HK-2 (cell line): ENCODE results near the gene RTF1.
"Not testable (repeated sequence)": the region's sequence is repeated elsewhere in the genome, so short reads cannot be mapped to it uniquely, and the experiment has no call there.

ENCODE experiments used
- DNase-seq: peaks from one replicate; pipeline ENCODE4 v3.0.0-alpha.2; 2018; ENCODE audit not compliant: unreplicated experiment

The RTF1 gene

GRCh38 chr15:41437448-41437847, 20.6 kb downstream of the RTF1 start:
- no peak for DNase-seq

GRCh38 chr15:41438206-41438605, 21.3 kb downstream of the RTF1 start:
- DNase-seq: no peak

- not testable (repeated sequence) for DNase-seq
Measured at GRCh38 chr15:41438745-41439144, 21.9 kb downstream of the RTF1 start.

GRCh38 chr15:41443275-41443674, 26.4 kb downstream of the RTF1 start:
- DNase-seq: no peak

GRCh38 chr15:41445399-41445798, 28.5 kb downstream of the RTF1 start:
- DNase-seq: no peak

- DNase-seq: no peak
Measured at GRCh38 chr15:41462084-41462795, 45.3 kb downstream of the RTF1 start.

GRCh38 chr15:41464889-41465580, 48.1 kb downstream of the RTF1 start:
- no peak for DNase-seq

- DNase-seq: no peak
Measured at GRCh38 chr15:41465822-41466421, 49.0 kb downstream of the RTF1 start.

GRCh38 chr15:41466711-41467110, 49.8 kb downstream of the RTF1 start:
- no peak for DNase-seq

- not testable (repeated sequence) for DNase-seq
Measured at GRCh38 chr15:41469644-41470043, 52.7 kb downstream of the RTF1 start.

GRCh38 chr15:41473418-41473817, 56.5 kb downstream of the RTF1 start:
- DNase-seq: no peak

- DNase-seq: no peak
Measured at GRCh38 chr15:41474436-41474835, 57.5 kb downstream of the RTF1 start.

- DNase-seq: no peak
Measured at GRCh38 chr15:41474941-41475340, 58.0 kb downstream of the RTF1 start.

GRCh38 chr15:41476416-41477048, 59.6 kb downstream of the RTF1 start:
- no peak for DNase-seq

- DNase-seq: no peak
Measured at GRCh38 chr15:41480396-41481140, 63.7 kb downstream of the RTF1 start.

- no peak for DNase-seq
Measured at GRCh38 chr15:41482110-41482877, 65.4 kb downstream of the RTF1 start.

GRCh38 chr15:41483115-41483514, 66.2 kb downstream of the RTF1 start:
- no peak for DNase-seq

- DNase-seq: no peak
Measured at GRCh38 chr15:41483519-41483918, 66.6 kb downstream of the RTF1 start.

- no peak for DNase-seq
Measured at GRCh38 chr15:41484937-41485625, 68.2 kb downstream of the RTF1 start.

GRCh38 chr15:41486286-41486685, 69.4 kb downstream of the RTF1 start:
- DNase-seq: no peak
